Activated CD4-positive, alpha-beta memory T cell treated with anti-CD3 and anti-CD28 coated beads for 36 hours (primary cell): ENCODE data around the gene CTDSPL. TPM values are rescaled to one million over a fixed set of nuclear protein-coding genes. Genes with fewer than 3 reads are reported as not detected.

Source experiments
- CTCF ChIA-PET: fragments of 350-600 bp; sonication (Branson Sonifier 250); formaldehyde crosslinking; loops from one replicate; lab custom pipeline; 2021; ENCODE audit warnings: antibody characterized with exemption, inconsistent platforms; lab: Charles Lee
- POLR2A ChIA-PET: fragments of 350-600 bp; sonication (Branson Sonifier 250); formaldehyde crosslinking; loops from one replicate; lab custom pipeline; 2021; ENCODE audit warnings: antibody characterized with exemption; lab: Charles Lee
- DNase-seq: peaks from one replicate; pipeline ENCODE4 v3.0.0-alpha.2; 2020
- H3K27ac Mint-ChIP-seq: one replicate; pipeline ENCODE4 v1.8.0; 2021; ENCODE audit warnings: mixed read lengths
- H3K27me3 Mint-ChIP-seq: one replicate; pipeline ENCODE4 v1.8.0; 2021; ENCODE audit warnings: mixed read lengths
- H3K36me3 Mint-ChIP-seq: one replicate; pipeline ENCODE4 v1.8.0; 2021; ENCODE audit warnings: mixed read lengths
- H3K4me1 Mint-ChIP-seq: one replicate; pipeline ENCODE4 v1.8.0; 2021; ENCODE audit warnings: low read depth, mixed read lengths
- H3K4me3 Mint-ChIP-seq: one replicate; pipeline ENCODE4 v1.8.0; 2021; ENCODE audit warnings: mild to moderate bottlenecking, mixed read lengths
- H3K9me3 Mint-ChIP-seq: one replicate; pipeline ENCODE4 v1.8.0; 2021; ENCODE audit warnings: mixed read lengths
- intact Hi-C: fragments of 100-400 bp; cut with micrococcal nuclease; formaldehyde crosslinking; loops from one replicate; pipeline ENCODE4 v1.15.1; 2023
- total RNA-seq, 2 experiments: library from RNA; stranded (reverse); gene quantifications; one replicate each; pipeline ENCODE4 v1.2.3, GENCODE V29; 2021

The CTDSPL gene
- total RNA-seq, 2 experiments from 2014 or later = 3.7 to 5.1 TPM

- H3K36me3 Mint-ChIP-seq = peaks cover 13% of the 10 kb centered on the region
- H3K4me3 Mint-ChIP-seq = no peak overlapping the region
- intact Hi-C loops = no loop called here
- H3K9me3 Mint-ChIP-seq = no peaks in the 10 kb centered on the region
- no peak overlapping the region for H3K27ac Mint-ChIP-seq
- peak; percentile 8 for DNase-seq
- H3K27me3 Mint-ChIP-seq = no peaks in the 10 kb centered on the region
- H3K4me1 Mint-ChIP-seq = peaks cover 59% of the 10 kb centered on the region
- CTCF ChIA-PET = interaction anchor here (0.7 to 2.2 kb wide), 26 partner anchors 8 to 524 kb away, joined by 3 to 48 read pairs (median 4); partner anchors contain the start of genes ACAA1, DLEC1, EXOG and XYLB
- POLR2A ChIA-PET = interaction anchor here (0.5 to 1.0 kb wide), 2 partner anchors 34 to 42 kb away, joined by 4 read pairs; partner anchors contain the start of gene DLEC1
Observed at GRCh38 chr3:37997342-37997741, 135.7 kb downstream of the CTDSPL start.

GRCh38 chr3:37997791-37998370 lies 136.2 kb downstream of the CTDSPL start:
- Mint-ChIP-seq H3K27me3 (no peaks in the 10 kb centered on the region), H3K36me3 (peaks cover 13% of the 10 kb centered on the region), H3K27ac (peak overlapping the region; percentile 92), H3K9me3 (no peaks in the 10 kb centered on the region), H3K4me1 (peaks cover 60% of the 10 kb centered on the region), H3K4me3 (peak overlapping the region; percentile 75)
- CTCF ChIA-PET = interaction anchor here (0.7 to 2.2 kb wide), 12 partner anchors 13 to 498 kb away, joined by 3 to 48 read pairs (median 6); partner anchors contain the start of genes EXOG and XYLB
- intact Hi-C loops = no loop called here
- POLR2A ChIA-PET = no interaction called here
- DNase-seq = no peak

GRCh38 chr3:37999836-38000235 lies 138.2 kb downstream of the CTDSPL start:
- H3K27ac Mint-ChIP-seq = peak overlapping the region; percentile 26
- POLR2A ChIA-PET = no interaction called here
- intact Hi-C loops = no loop called here
- peak; percentile 8 for DNase-seq
- H3K4me3 Mint-ChIP-seq = no peak overlapping the region
- H3K9me3 Mint-ChIP-seq = no peaks in the 10 kb centered on the region
- H3K27me3 Mint-ChIP-seq = no peaks in the 10 kb centered on the region
- peaks cover 20% of the 10 kb centered on the region for H3K36me3 Mint-ChIP-seq
- peaks cover 60% of the 10 kb centered on the region for H3K4me1 Mint-ChIP-seq
- CTCF ChIA-PET = no interaction called here

GRCh38 chr3:38000242-38000916 lies 138.7 kb downstream of the CTDSPL start:
- DNase-seq = peak; percentile 6
- Mint-ChIP-seq H3K9me3 (no peaks in the 10 kb centered on the region), H3K4me3 (no peak overlapping the region), H3K36me3 (peaks cover 21% of the 10 kb centered on the region), H3K27ac (no peak overlapping the region), H3K4me1 (peaks cover 56% of the 10 kb centered on the region), H3K27me3 (no peaks in the 10 kb centered on the region)
- CTCF ChIA-PET = interaction anchor here (1.7 kb wide), 1 partner anchor 23 kb away, joined by 4 read pairs; no protein-coding TSS in a partner anchor
- POLR2A ChIA-PET = no interaction called here
- intact Hi-C loops = no loop called here

- POLR2A ChIA-PET = no interaction called here
Observed at GRCh38 chr3:38000965-38001455, 139.3 kb downstream of the CTDSPL start.

GRCh38 chr3:38001456-38002081 lies 139.9 kb downstream of the CTDSPL start:
- POLR2A ChIA-PET = no interaction called here
- peak; percentile 9 for DNase-seq
- Mint-ChIP-seq H3K27ac (no peak overlapping the region), H3K36me3 (peaks cover 11% of the 10 kb centered on the region), H3K4me3 (no peak overlapping the region), H3K9me3 (no peaks in the 10 kb centered on the region), H3K4me1 (peaks cover 44% of the 10 kb centered on the region), H3K27me3 (no peaks in the 10 kb centered on the region)
- intact Hi-C loops = no loop called here
- CTCF ChIA-PET = interaction anchor here (0.7 to 1.7 kb wide), 6 partner anchors 16 to 67 kb away, joined by 3 to 11 read pairs (median 4); no protein-coding TSS in a partner anchor

More at GRCh38 chr3:38000965-38001455, 139.3 kb downstream of the CTDSPL start:
- DNase-seq = peak; percentile 4
- no peaks in the 10 kb centered on the region for H3K9me3 Mint-ChIP-seq
- H3K4me1 Mint-ChIP-seq = peaks cover 49% of the 10 kb centered on the region
- intact Hi-C loops = no loop called here
- no peaks in the 10 kb centered on the region for H3K27me3 Mint-ChIP-seq
- CTCF ChIA-PET = interaction anchor here (1.0 to 1.7 kb wide), 5 partner anchors 16 to 68 kb away, joined by 3 to 11 read pairs (median 4); no protein-coding TSS in a partner anchor
- H3K27ac Mint-ChIP-seq = no peak overlapping the region
- no peak overlapping the region for H3K4me3 Mint-ChIP-seq
- H3K36me3 Mint-ChIP-seq = peaks cover 16% of the 10 kb centered on the region

GRCh38 chr3:38002291-38002876 lies 140.7 kb downstream of the CTDSPL start:
- intact Hi-C loops = no loop called here
- no peaks in the 10 kb centered on the region for H3K27me3 Mint-ChIP-seq
- H3K4me3 Mint-ChIP-seq = no peak overlapping the region
- ChIA-PET CTCF (interaction anchor here (0.7 to 1.9 kb wide), 5 partner anchors 21 to 66 kb away, joined by 3 to 11 read pairs (median 4); partner anchors contain the start of gene DLEC1), POLR2A (no interaction called here)
- DNase-seq = peak; percentile 7
- no peak overlapping the region for H3K27ac Mint-ChIP-seq
- no peaks in the 10 kb centered on the region for H3K9me3 Mint-ChIP-seq
- peaks cover 36% of the 10 kb centered on the region for H3K4me1 Mint-ChIP-seq
- peaks cover 8% of the 10 kb centered on the region for H3K36me3 Mint-ChIP-seq

GRCh38 chr3:38002940-38003339 lies 141.3 kb downstream of the CTDSPL start:
- peak overlapping the region; percentile 15 for H3K27ac Mint-ChIP-seq
- no peak overlapping the region for H3K4me3 Mint-ChIP-seq
- CTCF ChIA-PET = interaction anchor here (1.1 to 2.4 kb wide), 7 partner anchors 10 to 477 kb away, joined by 3 to 16 read pairs (median 6); partner anchors contain the start of gene DLEC1
- no peaks in the 10 kb centered on the region for H3K27me3 Mint-ChIP-seq
- POLR2A ChIA-PET = no interaction called here
- H3K9me3 Mint-ChIP-seq = no peaks in the 10 kb centered on the region
- peaks cover 9% of the 10 kb centered on the region for H3K36me3 Mint-ChIP-seq
- peaks cover 31% of the 10 kb centered on the region for H3K4me1 Mint-ChIP-seq
- no peak for DNase-seq
- intact Hi-C loops = loop anchor here (1.0 kb wide), 1 partner anchor 29 kb away; no protein-coding TSS in a partner anchor

GRCh38 chr3:38003371-38003816 lies 141.7 kb downstream of the CTDSPL start:
- no peaks in the 10 kb centered on the region for H3K9me3 Mint-ChIP-seq
- H3K36me3 Mint-ChIP-seq = peaks cover 9% of the 10 kb centered on the region
- no peaks in the 10 kb centered on the region for H3K27me3 Mint-ChIP-seq
- DNase-seq = peak; percentile 79
- no peak overlapping the region for H3K4me3 Mint-ChIP-seq
- intact Hi-C loops = loop anchor here (1.0 kb wide), 1 partner anchor 29 kb away; no protein-coding TSS in a partner anchor
- ChIA-PET CTCF (interaction anchor here (0.5 to 2.4 kb wide), 13 partner anchors 9 to 477 kb away, joined by 3 to 16 read pairs (median 5); partner anchors contain the start of gene DLEC1), POLR2A (no interaction called here)
- peaks cover 27% of the 10 kb centered on the region for H3K4me1 Mint-ChIP-seq
- H3K27ac Mint-ChIP-seq = peak overlapping the region; percentile 15

- Mint-ChIP-seq H3K4me3 (no peak overlapping the region), H3K36me3 (peaks cover 9% of the 10 kb centered on the region), H3K27ac (peak overlapping the region; percentile 54), H3K27me3 (no peaks in the 10 kb centered on the region), H3K9me3 (no peaks in the 10 kb centered on the region), H3K4me1 (peaks cover 23% of the 10 kb centered on the region)
- no peak for DNase-seq
- ChIA-PET CTCF (interaction anchor here (0.5 to 2.4 kb wide), 13 partner anchors 9 to 476 kb away, joined by 3 to 16 read pairs (median 5); partner anchors contain the start of gene DLEC1), POLR2A (no interaction called here)
- intact Hi-C loops = loop anchor here (1.0 kb wide), 2 partner anchors 30 to 36 kb away; no protein-coding TSS in a partner anchor
Observed at GRCh38 chr3:38003817-38004414, 142.2 kb downstream of the CTDSPL start.
